HepG2 (cell line): Measurements from ENCODE around the gene PSMA7. TPM values are rescaled to one million over a fixed set of nuclear protein-coding genes. Genes with fewer than 3 reads are reported as not detected.

Experiments
- CENPT ChIP-seq: sonication (generic); formaldehyde crosslinking; IDR thresholded peaks from 2 replicates; pipeline ENCODE4 v1.8.0; 2022; ENCODE audit warnings: low read depth, mild to moderate bottlenecking, moderate library complexity, missing genetic modification reagents
- GTF3A ChIP-seq: sonication (generic); formaldehyde crosslinking; conservative IDR thresholded peaks from 2 replicates; pipeline ENCODE4 v1.4.0; 2020; ENCODE audit warnings: mild to moderate bottlenecking, missing genetic modification reagents
- KDM3A ChIP-seq: IDR thresholded peaks from 2 replicates; pipeline ENCODE4 v1.6.1; 2018; ENCODE audit warnings: low read depth, missing compliant biosample characterization
- NFYB ChIP-seq: sonication (generic); formaldehyde crosslinking; IDR thresholded peaks from 2 replicates; pipeline ENCODE4 v1.4.0; 2020; ENCODE audit warnings: missing genetic modification reagents
- SIN3B ChIP-seq: fragments of 150-350 bp; IDR thresholded peaks from 2 replicates; pipeline ENCODE4 v1.6.1; 2014; ENCODE audit warnings: low read length
- SPEN ChIP-seq: sonication (generic); formaldehyde crosslinking; IDR thresholded peaks from 2 replicates; pipeline ENCODE4 v1.5.1; 2020; ENCODE audit warnings: low read depth, mild to moderate bottlenecking, missing genetic modification reagents
- XRCC5 ChIP-seq: fragments of 200-400 bp; formaldehyde crosslinking; optimal IDR thresholded peaks from 2 replicates; pipeline ENCODE3; 2017; ENCODE audit warnings: mild to moderate bottlenecking, low read length
- ZBTB14 ChIP-seq: sonication (generic); formaldehyde crosslinking; IDR thresholded peaks from 2 replicates; pipeline ENCODE4 v1.4.0; 2020; ENCODE audit warnings: missing genetic modification reagents
- ZNF207 ChIP-seq: fragments of 450-650 bp; IDR thresholded peaks from 2 replicates; pipeline ENCODE4 v1.6.1; 2016; ENCODE audit warnings: antibody characterized with exemption, borderline replicate concordance
- ZNF280B ChIP-seq: sonication (generic); formaldehyde crosslinking; IDR thresholded peaks from 2 replicates; pipeline ENCODE4 v1.5.0; 2020; ENCODE audit warnings: missing genetic modification reagents, mild to moderate bottlenecking, borderline replicate concordance
- ZNF362 ChIP-seq: sonication (generic); formaldehyde crosslinking; IDR thresholded peaks from 2 replicates; pipeline ENCODE4 v1.4.0; 2020; ENCODE audit warnings: missing genetic modification reagents, mild to moderate bottlenecking, borderline replicate concordance
- ZNF672 ChIP-seq: sonication (generic); formaldehyde crosslinking; IDR thresholded peaks from 2 replicates; pipeline ENCODE4 v1.8.1; 2022; ENCODE audit warnings: missing genetic modification reagents
- ZNF784 ChIP-seq: sonication (generic); formaldehyde crosslinking; IDR thresholded peaks from 2 replicates; pipeline ENCODE4 v1.5.1; 2020; ENCODE audit warnings: missing genetic modification reagents, mild to moderate bottlenecking, borderline replicate concordance
- ZSCAN5A ChIP-seq: sonication (generic); formaldehyde crosslinking; IDR thresholded peaks from 2 replicates; pipeline ENCODE4 v1.8.0; 2022; ENCODE audit warnings: mild to moderate bottlenecking, missing genetic modification reagents, borderline replicate concordance
- polyA plus RNA-seq, 8 experiments: library from polyadenylated mRNA; depleted of rRNA in 3 of 8; stranded (reverse) in 7 of 8; unstranded in 1 of 8; fragments of >200 nt; fragmentation: Illumina TruSeq in 4 of 8; extraction: Trizol in 4 of 8; gene quantifications; 2 replicates each; pipeline versions ENCODE4 v1.2.1 to v1.2.3, GENCODE V29; 2011 to 2016; ENCODE audit warnings: low read depth in 4 of 8, missing spikeins in 1 of 8, mixed read lengths in 1 of 8; ENCODE audit not compliant: insufficient read depth in 1 of 8
- total RNA-seq, 5 experiments: library from RNA; depleted of rRNA; stranded (reverse); fragments of >200 nt; fragmentation: Illumina TruSeq; extraction: Trizol; gene quantifications; 2 replicates each; pipeline ENCODE4 v1.2.3, GENCODE V29; 2016; ENCODE audit warnings: low read depth in 1 of 5
- TF ChIP-seq, protein P1 (sequence below): sonication (generic); formaldehyde crosslinking; IDR thresholded peaks from 2 replicates; pipeline ENCODE4 v1.4.0; 2020; ENCODE audit warnings: mild to moderate bottlenecking, missing genetic modification reagents, borderline replicate concordance
- TF ChIP-seq, protein P2 (sequence below): sonication (generic); formaldehyde crosslinking; IDR thresholded peaks from 2 replicates; pipeline ENCODE4 v1.5.0; 2020; ENCODE audit warnings: mild to moderate bottlenecking, missing genetic modification reagents

Gene PSMA7
- total and polyA plus RNA-seq, 2 of the 13 experiments (the other 11 are each of a cell fraction or from before 2014, with no cell fraction given): 531 to 631 TPM

GRCh38 chr20:62155428-62156253 is 12.4 kb upstream of the PSMA7 start (continued):
- no peak for TF ChIP-seq ZNF207
- no peak for TF ChIP-seq ZNF672 (CRISPR knock-in tag)
- TF ChIP-seq, protein P1, sequence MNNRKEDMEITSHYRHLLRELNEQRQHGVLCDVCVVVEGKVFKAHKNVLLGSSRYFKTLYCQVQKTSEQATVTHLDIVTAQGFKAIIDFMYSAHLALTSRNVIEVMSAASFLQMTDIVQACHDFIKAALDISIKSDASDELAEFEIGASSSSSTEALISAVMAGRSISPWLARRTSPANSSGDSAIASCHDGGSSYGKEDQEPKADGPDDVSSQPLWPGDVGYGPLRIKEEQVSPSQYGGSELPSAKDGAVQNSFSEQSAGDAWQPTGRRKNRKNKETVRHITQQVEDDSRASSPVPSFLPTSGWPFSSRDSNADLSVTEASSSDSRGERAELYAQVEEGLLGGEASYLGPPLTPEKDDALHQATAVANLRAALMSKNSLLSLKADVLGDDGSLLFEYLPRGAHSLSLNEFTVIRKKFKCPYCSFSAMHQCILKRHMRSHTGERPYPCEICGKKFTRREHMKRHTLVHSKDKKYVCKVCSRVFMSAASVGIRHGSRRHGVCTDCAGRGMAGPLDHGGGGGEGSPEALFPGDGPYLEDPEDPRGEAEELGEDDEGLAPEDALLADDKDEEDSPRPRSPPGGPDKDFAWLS (CRISPR knock-in tag): no peak
- TF ChIP-seq KDM3A: peak; percentile 68; the same call in 1 of the 2 replicates
- TF ChIP-seq NFYB (CRISPR knock-in tag): peak; percentile 45
- no peak for TF ChIP-seq CENPT (CRISPR knock-in tag)
- peak; percentile 71; the same call in 1 of the 2 replicates for TF ChIP-seq ZNF362 (CRISPR knock-in tag)
- TF ChIP-seq SIN3B: no peak
- no peak for TF ChIP-seq ZNF784
- TF ChIP-seq, protein P2, sequence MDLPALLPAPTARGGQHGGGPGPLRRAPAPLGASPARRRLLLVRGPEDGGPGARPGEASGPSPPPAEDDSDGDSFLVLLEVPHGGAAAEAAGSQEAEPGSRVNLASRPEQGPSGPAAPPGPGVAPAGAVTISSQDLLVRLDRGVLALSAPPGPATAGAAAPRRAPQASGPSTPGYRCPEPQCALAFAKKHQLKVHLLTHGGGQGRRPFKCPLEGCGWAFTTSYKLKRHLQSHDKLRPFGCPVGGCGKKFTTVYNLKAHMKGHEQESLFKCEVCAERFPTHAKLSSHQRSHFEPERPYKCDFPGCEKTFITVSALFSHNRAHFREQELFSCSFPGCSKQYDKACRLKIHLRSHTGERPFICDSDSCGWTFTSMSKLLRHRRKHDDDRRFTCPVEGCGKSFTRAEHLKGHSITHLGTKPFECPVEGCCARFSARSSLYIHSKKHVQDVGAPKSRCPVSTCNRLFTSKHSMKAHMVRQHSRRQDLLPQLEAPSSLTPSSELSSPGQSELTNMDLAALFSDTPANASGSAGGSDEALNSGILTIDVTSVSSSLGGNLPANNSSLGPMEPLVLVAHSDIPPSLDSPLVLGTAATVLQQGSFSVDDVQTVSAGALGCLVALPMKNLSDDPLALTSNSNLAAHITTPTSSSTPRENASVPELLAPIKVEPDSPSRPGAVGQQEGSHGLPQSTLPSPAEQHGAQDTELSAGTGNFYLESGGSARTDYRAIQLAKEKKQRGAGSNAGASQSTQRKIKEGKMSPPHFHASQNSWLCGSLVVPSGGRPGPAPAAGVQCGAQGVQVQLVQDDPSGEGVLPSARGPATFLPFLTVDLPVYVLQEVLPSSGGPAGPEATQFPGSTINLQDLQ (CRISPR knock-in tag): no peak
- no peak for TF ChIP-seq GTF3A (CRISPR knock-in tag)
- TF ChIP-seq ZBTB14 (CRISPR knock-in tag): no peak
- TF ChIP-seq SPEN (CRISPR knock-in tag): no peak; the same call in 1 of the 2 replicates
- TF ChIP-seq ZNF280B (CRISPR knock-in tag): no peak
- TF ChIP-seq XRCC5: no peak
- no peak for TF ChIP-seq ZSCAN5A (CRISPR knock-in tag)
